GM12801 (cell line): ENCODE measurements around the gene SAMD4A.

Experiments used
- TF ChIP-seq, protein P1 (sequence below): IDR thresholded peaks from one replicate; pipeline ENCODE4 v1.5.1; 2011; ENCODE audit warnings: control low read depth; ENCODE audit not compliant: insufficient read length; ENCODE audit errors: extremely low read depth

Gene SAMD4A

DNA sequence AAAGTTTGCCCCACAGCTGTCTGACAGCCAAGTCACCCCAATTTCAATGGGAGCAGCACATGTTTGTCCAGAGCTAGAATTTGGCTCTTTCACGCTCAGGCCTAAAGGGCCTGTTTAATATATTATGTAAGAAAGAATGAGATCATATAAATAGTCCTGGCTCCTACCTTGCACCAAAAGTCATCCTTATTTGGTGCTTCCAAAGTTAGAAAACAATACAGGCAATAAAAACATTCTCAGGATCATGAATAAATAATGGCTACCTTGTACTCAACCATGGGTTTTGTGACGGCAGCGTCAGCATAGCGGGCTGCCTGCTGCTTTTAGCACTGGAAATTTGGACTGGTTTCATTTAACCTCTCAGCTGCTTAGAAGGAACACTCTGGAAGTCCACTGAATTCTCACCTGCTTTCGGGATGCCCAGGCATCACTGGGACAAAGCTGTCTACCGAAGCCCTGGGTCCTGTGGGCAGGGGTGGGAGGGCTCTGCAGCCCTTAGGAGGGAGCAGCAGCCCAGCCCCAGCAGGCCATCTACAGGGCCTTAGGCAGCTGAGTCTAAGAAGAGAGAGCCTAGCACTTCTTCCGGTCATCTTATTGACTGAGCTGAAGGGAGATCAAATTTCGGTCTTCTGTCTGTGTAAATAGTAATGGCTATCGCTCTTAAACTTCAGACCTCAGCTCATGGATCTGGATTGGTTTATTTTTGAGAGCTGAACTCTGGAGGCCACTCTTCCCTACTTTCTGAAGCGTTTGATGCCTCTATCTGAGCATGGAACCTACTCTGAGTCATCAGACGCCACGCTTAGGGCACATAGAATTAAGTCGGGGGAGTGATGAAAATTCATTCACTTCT lies 106.5 kb downstream of the SAMD4A start:
- TF ChIP-seq, protein P1, sequence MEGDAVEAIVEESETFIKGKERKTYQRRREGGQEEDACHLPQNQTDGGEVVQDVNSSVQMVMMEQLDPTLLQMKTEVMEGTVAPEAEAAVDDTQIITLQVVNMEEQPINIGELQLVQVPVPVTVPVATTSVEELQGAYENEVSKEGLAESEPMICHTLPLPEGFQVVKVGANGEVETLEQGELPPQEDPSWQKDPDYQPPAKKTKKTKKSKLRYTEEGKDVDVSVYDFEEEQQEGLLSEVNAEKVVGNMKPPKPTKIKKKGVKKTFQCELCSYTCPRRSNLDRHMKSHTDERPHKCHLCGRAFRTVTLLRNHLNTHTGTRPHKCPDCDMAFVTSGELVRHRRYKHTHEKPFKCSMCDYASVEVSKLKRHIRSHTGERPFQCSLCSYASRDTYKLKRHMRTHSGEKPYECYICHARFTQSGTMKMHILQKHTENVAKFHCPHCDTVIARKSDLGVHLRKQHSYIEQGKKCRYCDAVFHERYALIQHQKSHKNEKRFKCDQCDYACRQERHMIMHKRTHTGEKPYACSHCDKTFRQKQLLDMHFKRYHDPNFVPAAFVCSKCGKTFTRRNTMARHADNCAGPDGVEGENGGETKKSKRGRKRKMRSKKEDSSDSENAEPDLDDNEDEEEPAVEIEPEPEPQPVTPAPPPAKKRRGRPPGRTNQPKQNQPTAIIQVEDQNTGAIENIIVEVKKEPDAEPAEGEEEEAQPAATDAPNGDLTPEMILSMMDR: no peak

DNA sequence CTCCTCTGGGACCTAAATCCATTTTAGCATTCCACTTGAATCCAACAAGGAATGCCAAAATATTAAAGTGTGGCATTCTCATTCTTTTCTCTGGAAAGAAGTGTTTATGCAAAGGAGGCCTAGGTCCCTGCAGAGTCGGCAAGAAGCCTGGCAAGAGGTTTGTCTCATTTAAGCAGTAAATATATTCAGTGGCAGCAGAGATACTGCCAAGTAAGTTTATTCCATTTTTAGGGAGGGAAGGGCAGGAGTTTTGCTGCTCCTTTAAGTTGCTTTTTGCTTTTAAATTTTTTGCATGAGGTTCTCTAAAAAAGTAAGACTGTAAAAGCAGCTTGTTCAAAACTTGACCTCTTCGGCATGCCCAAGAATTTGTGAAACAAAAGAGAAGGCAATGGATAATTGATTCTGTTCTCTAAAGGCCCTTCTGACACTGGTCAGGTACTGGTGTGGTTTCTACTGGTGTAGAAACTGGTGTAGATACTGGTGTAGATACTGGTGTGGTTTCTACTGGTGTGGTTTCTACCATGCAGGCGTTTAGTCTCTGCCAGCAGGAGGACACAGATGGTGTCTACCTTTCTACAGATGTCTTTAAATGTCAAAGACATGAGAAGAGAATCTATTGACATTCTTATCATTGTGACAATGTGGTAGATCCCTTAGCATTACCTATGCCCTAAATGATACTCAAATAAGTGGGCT lies 107.3 kb downstream of the SAMD4A start:
- TF ChIP-seq, protein P1: no peak

DNA sequence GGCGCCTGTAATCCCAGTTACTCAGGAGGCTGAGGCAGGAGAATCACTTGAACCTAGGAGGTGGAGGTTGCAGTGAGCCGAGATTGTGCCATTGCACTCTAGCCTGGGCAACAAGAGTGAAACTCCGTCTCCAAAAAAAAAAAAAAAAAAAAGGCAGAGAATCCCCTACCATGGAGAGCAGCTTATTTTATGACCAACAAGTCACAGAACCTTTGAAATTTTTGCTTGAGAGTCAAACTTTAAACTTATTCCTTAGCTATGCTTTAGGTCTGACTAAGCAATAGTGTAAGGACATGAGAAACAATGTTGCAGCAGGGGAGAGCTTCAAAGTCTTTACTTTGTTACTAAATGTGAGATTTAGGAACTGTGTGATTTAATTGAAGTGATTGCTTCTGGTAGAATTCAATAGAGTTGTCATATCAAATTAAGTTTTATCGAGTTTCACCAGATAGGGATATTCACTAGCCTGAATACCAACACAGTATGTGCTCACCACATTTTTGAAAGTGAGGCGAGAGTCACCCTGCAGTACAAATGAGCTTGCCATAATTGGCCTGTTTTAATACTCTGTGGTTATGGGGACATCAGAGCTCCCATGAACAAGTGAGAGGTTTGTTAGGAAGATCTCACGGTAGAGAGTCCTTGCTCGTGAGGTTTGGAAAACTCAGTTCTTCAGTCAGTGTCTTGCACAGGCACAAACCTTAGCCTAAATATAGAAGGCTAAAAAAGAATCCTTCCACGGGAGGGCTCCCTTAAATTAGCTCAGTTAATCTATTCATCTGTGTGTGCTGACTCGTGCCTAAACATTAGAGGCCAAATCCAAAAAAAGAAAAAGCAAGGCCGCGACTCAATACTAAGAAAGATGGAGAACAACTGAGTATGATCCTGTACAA lies 108.6 kb downstream of the SAMD4A start:
- TF ChIP-seq, protein P1: no peak

DNA sequence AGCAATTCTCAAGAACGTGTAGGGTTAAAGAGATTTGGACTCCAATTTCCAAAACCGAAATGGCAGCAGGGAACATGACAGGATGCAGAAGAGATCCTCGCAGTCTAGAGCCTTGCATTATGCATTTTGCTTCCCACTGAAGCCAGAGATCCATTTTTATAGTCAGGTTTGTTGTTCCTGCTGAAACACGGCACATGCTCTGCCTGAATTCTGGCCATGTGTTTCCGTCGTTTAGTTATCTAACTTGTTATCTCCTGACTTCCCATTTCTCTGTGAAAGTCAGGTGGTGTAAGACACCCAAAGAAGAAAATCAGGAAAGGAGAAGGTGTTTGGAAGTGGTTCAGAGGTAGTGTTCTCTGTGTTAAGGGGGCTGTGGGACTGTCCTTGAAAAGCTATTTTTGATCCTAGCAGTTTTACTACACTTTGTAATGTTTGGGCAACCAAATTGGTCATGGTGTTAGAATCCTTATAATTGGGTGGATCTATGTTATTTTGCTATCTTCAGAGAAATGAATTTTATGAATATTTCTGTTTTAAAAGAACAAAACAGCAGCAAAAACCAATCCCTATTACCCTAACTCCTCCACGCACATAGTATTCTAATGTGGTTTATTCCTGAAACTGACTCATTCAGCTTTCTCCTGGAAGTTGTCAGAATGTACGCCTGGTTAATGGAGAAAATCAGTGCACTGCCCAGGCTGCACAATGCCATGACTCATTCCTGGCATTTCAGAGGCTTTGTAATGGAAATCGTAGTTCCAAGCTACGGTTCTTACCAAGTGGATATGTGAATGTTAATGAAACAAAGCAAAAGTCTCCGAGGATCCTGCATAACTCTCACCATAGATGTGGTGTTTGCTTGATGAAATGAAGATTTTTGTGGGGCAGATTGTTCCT lies 110.1 kb downstream of the SAMD4A start:
- TF ChIP-seq, protein P1: no peak

DNA sequence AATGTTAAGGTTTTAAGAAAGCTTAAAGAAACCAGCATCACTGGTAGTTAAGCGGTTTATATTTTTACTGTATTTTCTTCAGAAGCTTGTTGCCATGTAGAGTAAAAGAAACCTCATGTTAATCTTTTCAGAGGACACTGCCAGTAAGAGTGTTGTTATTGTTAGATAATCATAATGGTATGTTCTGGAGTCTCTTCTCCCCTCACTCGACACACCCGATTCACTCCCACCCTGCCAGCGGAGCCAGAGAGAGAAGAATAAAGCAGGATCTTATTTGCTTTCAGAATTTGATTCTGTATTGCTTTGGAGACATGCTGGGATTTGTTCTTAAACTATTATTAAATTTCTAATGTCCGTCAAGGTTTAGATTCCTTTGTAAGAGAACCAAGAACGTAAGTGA lies 113.7 kb downstream of the SAMD4A start:
- TF ChIP-seq, protein P1: no peak

DNA sequence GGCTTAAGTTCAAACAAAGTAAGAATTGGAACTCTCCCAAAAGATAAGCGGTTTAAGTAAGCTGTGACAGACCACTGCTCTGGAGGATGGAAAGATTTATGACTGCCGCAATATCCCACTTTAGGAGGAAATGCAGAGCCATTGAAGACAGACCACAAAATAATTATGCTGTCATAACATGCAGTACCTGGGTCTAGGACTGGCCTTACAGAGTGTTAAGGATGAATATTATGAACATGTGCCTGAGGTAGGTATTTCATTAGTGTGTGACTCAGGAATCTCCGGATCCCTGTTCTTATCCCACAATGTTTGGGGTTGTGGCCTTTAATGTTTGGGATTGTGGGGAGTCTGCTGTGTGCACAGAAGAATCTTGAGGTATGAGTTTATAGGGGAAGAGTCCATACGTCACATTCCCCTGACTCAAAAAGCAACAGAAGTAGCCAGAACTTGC lies 114.9 kb downstream of the SAMD4A start:
- TF ChIP-seq, protein P1: no peak
